TTC549 (cell line): ENCODE results near the gene EDC3.

Experiments used
- FAIRE-seq: peaks from 2 replicates; lab custom pipeline; 2012; peaks lifted over from hg19 to GRCh38; lab: Jason Lieb, UNC

The EDC3 gene

DNA sequence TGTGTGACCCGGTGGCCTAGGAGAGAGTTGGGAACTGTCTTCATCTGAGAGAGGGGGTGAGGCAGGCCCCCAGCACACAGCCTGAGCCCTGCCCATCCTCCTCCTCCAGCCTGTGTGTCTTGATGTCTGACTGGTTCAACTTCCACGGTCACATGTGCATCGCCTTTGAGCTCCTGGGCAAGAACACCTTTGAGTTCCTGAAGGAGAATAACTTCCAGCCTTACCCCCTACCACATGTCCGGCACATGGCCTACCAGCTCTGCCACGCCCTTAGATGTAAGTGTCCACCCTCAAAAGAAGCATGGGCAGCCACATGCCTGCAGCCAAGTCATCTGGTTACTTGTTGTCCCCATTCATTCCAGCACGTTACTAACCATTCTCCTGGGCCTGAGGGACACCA, 70.1 kb downstream of the EDC3 start:
- no peak for FAIRE-seq

DNA sequence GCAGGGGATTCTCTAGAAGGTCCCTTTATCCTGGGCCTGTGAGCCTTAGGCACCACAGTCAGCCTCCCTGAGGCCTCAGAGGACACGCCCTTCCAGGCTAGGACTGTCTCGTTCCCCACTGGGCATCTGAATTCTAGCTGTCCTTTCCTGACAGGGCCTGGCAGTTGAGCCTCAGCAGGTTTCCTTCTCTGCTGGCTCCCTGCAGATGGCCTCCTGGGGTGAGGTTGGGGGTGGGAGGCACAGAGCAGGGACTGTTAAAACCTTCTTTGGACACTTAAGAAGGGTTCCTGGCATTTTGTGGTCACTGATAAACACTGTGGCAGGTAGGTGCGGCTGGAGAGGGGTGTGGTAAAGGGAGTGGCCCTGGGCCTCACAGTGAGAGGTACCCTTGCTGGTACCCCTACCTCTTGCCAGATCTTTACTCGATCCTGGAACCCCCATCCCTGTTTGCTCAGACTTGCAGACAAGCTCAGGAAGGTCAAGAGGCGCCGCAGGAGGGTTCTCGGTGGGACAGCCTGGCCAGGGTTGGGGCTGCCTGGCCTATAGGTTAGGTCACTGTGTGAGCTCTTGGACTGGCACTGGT, 71.7 kb downstream of the EDC3 start:
- FAIRE-seq: no peak

DNA sequence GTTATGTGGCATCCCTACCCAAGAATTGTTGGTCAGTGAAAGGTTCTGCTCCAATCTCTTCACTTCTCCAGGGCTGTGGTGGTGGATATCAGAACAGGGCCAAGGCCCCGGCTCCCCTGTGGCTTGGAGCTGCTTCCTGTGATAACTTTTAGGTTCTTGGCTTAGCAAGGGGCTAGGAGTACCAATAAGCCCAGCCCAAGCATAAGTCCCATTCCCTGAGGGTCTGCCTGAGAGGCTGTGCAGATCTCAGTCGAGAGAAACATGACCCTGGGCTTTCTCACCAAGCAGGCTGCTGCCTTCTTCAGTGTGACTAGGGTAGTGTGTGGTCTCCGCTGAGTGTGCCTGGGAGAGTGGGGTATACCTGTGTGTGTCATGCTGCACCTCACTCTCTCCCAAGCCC, 73.1 kb downstream of the EDC3 start:
- no peak for FAIRE-seq

DNA sequence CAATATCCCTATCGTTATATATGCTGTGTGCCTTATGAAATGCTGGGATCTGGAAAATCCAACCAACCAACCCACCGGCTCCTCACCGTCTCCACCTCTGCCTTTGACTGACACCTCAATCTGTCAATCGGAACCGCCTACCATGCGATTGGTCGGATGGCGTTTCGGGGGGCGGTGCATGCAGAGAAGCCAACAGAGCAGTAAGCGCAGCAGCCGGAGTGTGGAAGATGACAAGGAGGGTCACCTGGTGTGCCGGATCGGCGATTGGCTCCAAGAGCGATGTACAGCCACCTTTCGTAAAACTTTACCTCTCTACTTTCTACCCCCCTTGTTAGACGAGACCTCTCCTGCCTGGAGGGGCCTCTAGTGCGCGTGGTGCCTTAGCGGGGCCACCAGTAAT, 73.9 kb downstream of the EDC3 start:
- no peak for FAIRE-seq

DNA sequence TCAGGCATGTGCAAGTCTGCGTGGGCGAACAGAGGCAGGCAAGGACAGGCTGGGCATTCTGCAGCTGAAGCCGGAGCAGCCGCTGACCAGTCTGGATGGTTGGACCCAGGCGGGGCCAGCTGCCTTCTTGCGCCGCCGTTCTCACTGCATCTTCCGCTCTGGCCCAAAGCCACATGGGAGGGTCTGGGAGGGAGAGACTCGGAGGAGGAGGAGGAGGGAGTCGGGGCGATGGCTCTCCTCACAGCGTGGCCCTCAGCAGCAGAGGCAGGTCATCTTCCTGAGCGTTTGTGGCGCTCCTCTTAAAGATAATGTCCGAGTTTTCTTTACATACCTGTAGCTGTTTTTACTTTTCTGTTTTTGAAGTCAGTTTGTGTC, 74.3 kb downstream of the EDC3 start:
- no peak for FAIRE-seq

DNA sequence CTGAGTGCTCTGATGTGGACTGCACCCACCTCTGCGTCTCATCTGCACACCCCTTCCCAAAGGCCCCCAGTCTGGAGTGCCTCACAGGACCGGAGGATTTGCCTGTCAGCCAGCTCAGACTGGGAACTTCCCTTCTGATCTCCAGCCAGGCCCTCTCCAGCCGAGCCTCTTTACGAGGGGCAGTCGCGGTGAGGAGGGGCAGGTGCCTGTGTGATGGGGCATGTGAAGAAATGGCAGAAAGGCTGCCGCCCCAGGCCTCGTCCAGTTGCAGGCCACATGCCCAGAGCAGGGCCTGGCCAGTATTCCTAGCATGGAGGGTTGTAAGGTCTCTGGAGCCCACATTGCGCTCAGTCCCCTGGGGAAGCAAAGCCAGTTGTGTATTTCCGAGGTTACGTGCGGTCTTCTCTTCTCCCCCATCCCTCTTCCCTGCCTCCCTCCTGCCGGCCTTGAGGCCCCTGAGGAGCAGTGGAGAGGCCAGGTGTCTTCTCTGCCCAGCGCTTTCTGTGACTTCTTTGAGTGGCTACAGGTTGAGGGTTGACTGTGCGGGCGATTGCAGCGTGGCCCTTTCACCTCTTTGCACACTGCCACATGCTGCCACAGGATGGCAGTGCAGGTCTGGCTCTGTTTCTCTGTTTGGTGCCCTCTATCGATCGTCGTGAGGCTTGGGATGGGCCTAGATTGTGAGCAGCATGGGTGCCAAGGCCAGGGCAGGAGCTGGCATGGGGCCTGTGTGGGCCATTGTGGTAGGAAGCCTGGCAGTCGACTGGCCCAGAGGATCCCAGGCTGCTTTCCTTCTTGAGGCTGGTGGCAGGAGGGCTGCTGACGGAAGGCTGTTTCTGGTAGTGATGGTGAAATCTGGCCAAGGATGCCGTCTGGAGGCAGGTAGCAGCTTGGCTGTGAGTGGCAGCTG, 74.9 kb downstream of the EDC3 start:
- no peak for FAIRE-seq

DNA sequence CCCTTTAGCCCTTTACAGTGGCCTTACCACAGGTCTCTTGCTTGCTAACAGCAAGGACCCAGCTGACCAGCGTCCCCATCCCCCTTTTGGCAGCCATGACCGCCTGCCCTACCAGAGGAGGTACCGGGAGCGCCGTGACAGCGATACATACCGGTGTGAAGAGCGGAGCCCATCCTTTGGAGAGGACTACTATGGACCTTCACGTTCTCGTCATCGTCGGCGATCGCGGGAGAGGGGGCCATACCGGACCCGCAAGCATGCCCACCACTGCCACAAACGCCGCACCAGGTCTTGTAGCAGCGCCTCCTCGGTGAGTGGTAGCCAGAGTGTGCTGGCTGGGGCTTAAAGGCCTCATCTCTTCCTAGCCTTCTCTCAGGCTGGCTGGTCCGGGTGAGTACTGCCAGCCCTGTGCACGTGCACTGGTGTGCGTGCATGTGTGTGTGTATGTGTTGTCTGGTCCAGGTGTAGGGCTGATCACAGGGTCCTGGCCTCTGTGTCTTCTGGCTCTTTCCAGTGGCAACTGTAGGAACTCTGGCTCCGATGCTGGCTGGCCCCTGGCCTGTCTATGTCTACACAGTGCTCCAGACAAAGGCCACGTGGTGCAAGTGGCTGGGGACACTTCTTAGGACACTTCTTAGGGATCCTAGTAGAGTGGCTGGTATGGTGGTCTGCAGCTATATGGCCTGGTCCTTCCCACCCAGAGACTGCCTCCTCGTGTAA, 75.7 kb downstream of the EDC3 start:
- no peak for FAIRE-seq

DNA sequence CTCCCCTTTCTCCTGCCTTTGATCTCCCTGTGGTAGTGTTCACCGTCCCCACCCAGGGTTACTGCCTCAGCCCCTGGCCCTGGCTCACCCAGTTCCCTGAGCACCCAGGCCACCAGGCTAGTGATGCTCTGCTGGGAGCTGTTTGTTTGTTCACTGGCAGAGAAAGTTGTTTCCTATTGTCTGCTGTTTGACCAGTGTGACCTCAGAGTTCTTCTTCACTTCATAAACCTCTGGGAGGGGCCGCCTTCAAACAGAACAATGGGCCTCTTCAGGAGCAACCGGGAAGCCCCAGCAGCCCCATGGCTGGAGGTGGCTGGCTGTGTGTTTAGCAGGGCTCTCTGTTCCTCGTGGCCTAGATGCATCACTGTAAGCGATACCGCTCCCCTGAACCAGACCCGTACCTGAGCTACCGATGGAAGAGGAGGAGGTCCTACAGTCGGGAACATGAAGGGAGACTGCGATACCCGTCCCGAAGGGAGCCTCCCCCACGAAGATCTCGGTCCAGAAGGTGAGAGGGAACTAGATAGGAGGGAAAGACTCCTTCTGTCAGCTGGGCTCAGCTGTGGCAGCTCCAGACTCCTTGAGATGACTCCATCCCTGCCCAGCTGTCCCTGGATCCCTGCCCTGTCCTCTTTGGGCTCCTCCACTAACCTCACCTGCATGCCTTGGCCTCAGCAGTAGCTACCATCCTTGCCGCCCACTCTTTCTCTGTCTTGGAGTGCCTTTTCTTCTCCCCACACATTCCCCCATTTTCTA, 76.8 kb downstream of the EDC3 start:
- no peak for FAIRE-seq

DNA sequence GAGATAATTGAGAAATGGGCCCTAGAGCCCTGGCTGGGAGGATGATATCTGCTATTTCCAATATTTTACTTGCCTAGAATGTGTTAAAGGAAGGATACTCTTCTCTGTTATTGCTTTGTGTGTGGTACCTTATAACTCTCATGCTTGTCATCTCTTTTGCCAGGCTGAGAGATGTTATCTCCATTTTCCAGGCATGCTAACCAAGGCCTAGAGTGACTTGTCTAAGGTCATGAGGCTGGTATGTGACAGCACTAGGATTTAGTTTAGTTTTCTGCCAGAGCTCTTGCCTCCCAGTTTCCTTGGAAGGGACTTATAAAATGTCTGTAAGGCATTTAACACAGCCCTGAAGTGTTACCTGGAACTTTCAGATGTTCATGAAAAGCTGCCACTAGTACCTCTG, 78.8 kb downstream of the EDC3 start:
- FAIRE-seq: no peak

DNA sequence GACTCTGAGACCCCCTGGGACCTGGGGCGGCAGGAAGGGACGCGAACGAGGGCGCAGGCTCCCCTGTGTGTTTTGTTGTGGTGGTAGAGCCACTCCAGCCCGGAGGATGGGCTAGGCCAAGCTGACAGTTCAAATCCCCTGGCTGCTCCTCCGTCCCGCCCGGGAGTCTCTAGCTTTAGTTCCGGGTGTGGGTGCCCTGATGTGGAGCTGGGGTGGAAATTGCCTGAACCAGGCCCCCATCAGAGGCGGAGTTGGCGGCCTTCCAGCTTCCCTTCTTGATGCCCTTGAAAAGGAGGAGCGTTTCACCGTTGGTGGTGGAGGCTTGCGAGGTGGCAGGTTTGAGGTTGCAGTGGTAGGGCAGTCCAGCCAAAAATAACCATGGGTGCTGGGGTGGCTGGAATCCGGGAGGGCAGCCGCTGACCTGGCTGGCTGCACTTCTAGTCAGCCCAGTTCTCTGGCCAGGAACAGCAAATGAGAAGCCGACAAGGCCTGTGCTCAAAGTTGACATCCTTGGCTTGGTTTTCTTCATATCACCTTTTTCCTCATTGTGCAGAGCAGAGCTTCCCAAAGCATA, 79.4 kb downstream of the EDC3 start:
- FAIRE-seq: no peak

DNA sequence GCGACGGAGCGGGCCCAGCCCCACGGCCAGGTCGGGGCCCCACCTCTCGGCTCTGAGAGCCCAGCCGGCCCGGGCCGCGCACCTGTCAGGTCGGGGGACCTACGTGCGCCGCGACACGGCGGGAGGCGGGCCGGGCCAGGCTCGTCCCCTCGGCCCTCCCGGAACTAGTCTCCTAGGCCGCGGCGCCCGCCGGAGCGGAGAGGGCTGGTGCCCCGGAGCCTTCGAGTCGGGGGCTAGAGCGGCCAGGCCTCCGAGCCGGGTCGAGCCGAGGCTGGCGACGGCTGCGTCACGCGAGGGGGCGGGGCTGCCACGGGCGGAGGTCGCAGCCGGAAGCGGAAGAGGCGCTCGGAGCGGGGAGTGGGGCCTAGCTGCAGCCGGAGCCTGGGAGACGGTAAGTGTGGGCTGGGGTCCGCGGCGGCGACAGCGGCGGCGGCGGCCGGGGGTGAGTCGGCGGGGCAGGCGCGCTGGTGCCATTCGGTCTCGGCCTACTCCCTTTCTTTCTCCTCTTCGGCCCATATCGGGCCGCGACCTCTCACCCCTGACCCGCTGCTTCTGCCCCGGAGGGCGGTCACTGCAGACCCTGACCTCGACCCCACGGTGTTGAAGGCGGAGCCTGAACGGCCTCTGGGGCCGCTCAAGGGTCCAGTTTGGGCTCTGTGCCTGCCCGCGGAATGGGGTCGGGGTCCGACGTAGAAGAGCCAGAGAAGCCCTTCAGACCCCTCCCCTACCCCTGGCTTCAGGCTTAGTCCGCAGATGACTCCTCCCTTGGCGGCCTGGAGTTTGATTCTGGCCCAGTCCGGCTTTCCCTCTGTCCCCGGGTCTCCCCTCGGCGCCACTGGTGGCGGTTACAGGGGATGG, 80.1 kb downstream of the EDC3 start, which contains the start of gene CLK3:
Gene CLK3, plus strand, starts transcription at position 329 of the 858 bp plus-strand sequence. CDS start 3,361 bp downstream, outside the sequence.
- no peak for FAIRE-seq

DNA sequence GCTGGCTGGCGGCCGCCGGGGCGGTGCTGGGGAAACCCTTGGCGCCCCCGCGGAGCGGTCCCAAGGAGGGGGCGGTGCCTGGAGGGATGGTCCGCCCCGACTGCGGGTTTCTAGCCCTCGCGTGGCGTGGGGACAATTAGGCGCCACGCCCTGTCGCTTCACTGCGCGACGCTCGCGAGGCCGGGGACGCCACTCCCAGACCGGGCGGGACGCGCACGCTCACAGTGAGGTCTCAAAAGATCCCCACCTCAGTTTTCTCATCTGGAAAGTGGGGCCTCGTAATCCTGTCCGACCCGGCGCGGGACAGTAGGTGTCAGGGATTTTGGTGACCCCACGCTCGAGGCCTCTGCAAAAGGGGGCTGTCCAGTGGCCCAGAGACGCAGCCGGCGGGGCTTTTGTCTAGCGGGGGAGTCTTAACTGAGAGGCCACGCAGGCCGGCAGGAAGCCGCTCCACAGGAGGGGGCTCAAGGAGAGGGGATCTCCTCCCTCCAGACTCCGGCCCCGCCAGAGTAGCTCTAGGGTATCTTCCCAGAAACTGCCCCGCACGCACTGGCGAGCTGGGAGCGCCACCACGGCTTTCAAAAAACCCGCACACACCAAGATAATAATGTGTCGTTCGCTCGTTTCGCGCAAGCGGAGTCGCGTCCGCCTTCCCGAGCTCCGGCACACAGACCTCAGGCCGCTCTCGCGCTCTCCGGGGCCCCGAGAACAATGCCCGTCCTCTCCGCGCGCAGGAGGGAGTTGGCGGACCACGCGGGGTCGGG, 80.9 kb downstream of the EDC3 start:
- FAIRE-seq: no peak

DNA sequence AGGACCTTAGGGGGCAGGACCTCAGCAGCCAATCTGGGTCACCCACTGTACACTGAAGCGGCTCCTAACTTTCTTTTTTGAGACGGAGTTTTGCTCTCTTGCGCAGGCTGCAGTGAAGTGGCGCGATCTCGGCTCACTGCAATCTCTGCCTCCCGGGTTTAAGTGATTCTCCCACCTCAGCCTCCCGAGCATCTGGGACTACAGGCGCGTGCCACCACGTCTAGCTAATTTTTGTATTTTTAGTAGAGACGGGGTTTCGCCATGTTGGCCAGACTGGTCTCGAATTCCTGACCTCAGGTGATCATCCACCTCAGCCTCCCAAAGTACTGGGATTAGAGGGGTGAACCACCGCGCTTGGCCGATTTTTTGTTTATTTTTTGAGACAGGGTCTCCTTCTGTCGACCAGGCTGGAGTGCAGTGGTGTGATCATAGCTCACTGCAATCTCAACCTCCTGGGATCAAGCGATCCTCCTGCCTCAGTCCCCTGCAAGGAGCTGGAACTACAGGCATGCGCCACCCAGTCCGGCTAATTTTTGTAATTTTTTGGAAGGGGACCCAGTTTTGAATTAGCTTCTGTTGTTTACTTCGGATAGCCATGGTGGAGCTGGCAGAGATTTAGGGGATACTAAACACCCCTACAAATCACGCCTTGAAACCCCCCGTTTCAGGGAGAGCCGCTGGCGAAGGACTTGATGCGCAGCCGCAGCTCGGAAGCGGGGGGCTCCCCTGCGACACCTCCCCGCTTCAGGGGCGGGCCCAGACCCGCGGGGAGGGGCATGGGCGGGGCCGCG, 81.7 kb downstream of the EDC3 start:
- FAIRE-seq: no peak

DNA sequence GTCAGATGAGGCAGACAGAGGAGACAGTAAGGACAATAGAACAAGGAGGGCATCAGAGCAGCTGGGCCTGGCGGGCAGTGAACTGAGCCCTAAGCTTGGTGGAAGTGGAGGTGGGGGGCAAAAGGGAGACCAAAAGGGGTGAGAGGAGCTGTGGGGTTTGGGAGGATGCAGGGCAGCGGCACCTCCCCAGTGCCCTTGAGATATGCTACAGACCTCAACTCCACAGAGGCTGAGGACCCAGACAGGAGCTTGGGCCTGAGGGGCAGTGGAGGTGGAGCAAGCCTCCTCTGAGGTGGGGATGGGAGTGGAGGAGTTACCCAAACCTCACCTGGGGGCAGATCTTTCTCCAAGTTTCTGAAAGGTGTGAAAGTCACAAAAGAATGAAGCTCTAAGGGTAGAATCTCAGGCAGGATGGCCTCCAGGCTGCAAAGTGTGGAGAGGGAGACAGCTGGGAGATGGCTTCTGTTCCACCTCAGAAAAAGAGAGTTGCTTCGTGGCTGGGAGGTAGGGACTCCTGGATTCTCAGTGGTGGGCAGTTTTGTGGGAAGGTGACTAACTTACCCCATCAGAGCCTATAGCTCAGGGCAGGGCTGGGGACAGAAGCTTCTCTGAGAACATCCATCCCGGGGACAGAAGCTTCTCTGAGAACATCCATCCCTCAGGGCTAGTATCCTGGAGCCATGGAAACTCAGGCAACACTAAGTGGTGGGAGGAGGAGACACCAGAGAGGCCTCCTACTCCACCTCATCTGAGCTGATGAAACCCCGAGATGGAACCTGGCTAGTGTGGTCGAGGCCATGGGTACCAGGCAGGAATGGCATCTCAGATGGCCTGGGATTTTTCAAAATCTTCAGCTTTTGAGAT, 82.5 kb downstream of the EDC3 start:
- no peak for FAIRE-seq

DNA sequence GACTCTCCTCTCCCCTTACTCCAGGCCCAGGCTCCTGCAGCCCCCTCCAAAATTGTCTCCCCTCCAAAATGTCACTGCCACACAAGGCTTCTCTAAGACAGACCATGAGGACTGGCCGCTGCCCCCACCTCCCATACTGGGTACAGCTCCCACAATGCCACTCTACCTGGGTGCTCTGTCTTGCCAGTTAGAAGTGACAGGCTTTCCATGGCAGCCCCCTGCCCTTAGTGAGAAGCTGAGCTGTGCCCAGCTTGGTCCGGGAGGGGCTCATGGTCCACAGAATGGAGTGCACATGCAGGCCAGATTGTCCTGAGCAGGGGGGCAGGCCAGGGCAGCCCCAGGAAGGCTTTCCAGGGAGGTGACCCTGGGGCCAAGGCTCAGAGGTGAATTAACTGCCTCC, 83.1 kb downstream of the EDC3 start:
- FAIRE-seq: no peak

DNA sequence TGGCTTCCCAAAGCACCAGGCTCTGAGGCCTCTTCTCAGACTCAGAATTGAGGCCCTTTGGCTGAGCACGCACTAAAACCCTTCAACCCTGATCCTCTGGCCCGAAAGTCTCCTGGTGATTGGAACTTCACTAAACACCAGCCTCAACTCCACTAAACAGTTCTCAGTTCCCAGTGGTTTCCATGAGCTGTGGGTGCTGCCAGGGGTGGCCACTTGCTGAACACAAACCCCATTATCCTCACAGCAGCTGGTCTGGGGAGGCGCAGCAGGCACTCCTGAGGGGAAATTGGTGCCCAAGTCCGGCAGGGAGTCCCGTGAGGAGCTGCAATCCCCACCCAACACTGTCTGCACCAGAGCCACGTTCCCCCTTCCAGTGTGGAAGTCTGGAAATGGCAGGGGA, 84.0 kb downstream of the EDC3 start:
- FAIRE-seq: no peak

DNA sequence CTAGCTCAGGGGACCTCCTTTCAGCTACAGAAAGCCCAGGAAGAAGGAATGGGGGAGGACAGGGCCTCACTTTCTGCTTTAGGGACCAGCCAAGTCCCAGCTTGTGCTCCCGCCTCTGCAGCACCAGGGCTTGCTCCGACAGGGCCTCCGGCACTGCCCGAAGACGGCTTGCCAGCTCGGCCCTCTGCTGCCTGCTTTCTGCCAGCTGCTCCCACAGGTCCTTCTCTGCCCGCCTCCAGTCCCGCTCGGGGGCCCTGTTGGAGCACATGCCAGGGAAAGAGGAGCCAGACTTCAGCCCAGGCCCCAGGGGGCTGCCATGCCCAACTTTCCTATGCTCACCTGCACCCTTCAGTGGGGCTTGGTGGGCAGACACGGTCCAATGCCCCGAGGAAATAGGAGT, 84.5 kb downstream of the EDC3 start:
- FAIRE-seq: no peak

DNA sequence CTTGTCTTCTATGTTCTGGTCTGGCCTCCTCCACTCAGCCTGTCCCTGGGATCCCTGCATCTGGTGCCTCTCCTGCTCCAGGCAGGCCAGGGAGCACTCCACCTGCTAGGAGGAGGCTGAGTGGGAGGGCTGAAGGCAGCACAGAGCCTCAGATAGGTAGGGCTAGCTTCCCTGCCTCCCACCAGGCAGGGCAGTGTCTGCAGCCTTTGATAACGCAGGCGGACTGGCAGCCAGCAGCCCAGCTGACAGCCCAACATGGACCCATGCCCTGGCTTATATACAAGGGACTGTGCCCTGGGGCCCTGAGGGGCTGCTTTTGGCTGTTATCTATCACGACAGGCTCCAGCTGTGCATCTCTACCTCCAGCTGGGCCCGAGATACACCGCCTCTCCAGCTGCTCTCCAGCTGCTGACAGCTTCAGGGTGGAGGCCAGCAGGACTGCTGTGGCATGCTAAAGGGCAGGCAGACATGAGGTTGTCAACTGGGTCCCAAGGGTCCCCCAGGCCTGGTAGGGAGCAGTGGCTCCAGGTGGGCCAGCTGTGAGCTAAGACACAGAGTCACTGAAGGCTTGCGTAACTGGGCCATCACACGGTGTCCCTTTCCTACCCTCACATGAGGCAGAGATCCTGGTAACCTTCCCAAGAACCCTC, 85.4 kb downstream of the EDC3 start:
- FAIRE-seq: no peak
